Measurements from ENCODE around the gene ID2. TPM values are rescaled to one million over a fixed set of nuclear protein-coding genes. Genes with fewer than 3 reads are reported as not detected.

Gene ID2
- total RNA-seq, 1 experiment from 2014 or later = 77.8 TPM

DNA sequence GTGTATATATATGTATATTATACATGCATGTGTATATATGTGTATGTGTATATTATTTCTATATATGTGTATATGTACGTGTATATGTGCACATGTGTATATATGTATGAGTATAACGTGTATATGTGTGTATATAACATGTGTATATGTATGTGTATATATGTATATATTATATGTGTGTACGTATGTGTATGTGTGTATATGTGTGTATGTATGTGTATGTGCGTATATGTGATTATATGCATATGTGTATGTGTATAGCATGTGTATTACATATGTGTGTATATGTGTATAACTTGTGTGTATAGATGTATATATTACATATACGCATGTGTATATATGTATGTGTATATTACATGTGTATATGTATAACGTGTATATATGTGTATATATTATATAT, 32.1 kb upstream of the ID2 start:
- no TSS peak for BruUV-seq (replicated peaks)

DNA sequence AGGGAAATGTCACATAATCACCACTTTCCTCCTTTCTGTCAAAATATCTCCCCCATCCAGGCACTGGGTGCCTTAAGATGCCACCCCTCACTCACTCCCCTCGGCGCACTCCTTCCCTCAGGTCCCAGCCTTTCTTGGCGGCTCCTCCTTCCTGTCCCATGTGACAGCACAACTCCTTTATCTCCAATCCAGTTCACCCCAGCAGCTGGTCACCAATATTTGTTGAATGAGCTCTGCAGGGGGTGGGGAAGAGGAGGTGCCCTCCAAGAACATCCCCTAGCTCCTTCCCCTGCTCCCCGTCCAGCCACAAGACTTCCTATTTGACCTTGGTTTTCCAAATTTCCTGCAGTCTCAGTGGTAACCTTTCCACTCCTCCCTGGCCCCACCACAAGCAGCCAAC, 31.6 kb upstream of the ID2 start:
- no TSS peak for BruUV-seq (replicated peaks)
- no peak for TF ChIP-seq CTCF (IDR thresholded peaks at IDR 0.05; ENCODE audit: unreplicated experiment)

More for the DNA sequence above, 32.1 kb upstream of the ID2 start:
- Mint-ChIP-seq H3K36me3 (ENCODE audit: insufficient read depth, unreplicated experiment) (no peaks in the 10 kb centered on the region), H3K27me3 (ENCODE audit: unreplicated experiment) (no peaks in the 10 kb centered on the region), H3K4me1 (ENCODE audit: low read depth, unreplicated experiment) (peaks cover 10% of the 10 kb centered on the region), H3K4me3 (ENCODE audit: low read depth, unreplicated experiment) (no peak overlapping the region), H3K9me3 (ENCODE audit: low read depth, unreplicated experiment) (no peaks in the 10 kb centered on the region), H3K27ac (ENCODE audit: unreplicated experiment) (no peak overlapping the region)
- DNase-seq = no peak
- no peak for TF ChIP-seq CTCF (IDR thresholded peaks at IDR 0.05; ENCODE audit: unreplicated experiment)
- intact Hi-C loops (cut with micrococcal nuclease; ENCODE audit: unreplicated experiment) = no loop called here
- CTCF ChIA-PET = no interaction called here

DNA sequence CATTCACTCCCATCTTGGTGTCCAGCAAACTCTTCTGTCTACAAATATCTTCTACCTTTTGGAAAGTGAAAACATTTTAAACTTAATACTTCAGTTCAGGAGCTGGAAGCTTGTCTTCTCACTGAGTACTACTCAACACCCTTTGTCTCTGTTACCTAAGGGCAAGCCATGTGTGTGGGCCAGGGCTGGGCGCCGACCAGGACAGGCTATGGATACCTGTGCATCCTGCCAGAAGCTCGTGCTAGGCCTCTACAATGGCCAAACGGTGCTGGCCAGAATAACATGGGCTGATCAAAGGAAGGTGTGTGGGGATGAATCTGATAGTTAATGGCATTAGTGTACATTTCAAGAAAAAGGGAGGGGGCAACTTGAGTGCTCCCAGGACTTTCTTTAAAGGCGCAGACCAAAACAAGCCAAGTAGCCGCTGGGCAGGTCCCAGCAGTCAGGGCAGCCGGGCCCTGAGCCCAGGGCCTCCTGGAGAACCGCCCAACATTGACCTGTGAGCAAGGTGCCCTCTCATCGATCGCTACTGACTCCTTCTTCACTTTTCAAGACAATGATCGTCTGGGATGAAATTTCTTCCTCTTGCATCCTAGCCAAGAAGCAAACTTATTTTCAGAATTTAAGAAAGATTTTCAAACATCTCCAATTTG, 29.0 kb upstream of the ID2 start:
- no TSS peak for BruUV-seq (replicated peaks)
- no peak overlapping the region for H3K4me3 Mint-ChIP-seq (ENCODE audit: low read depth, unreplicated experiment)
- no peak overlapping the region for H3K27ac Mint-ChIP-seq (ENCODE audit: unreplicated experiment)
- peaks cover 10% of the 10 kb centered on the region for H3K4me1 Mint-ChIP-seq (ENCODE audit: low read depth, unreplicated experiment)
- peak; percentile 34 for DNase-seq
- CTCF ChIA-PET = interaction anchor here (0.6 kb wide), 1 partner anchor 67 kb away, joined by 4 read pairs; no protein-coding TSS in a partner anchor
- no peak for TF ChIP-seq CTCF (IDR thresholded peaks at IDR 0.05; ENCODE audit: unreplicated experiment)
- H3K27me3 Mint-ChIP-seq (ENCODE audit: unreplicated experiment) = no peaks in the 10 kb centered on the region
- no peaks in the 10 kb centered on the region for H3K9me3 Mint-ChIP-seq (ENCODE audit: low read depth, unreplicated experiment)
- intact Hi-C loops (cut with micrococcal nuclease; ENCODE audit: unreplicated experiment) = no loop called here
- H3K36me3 Mint-ChIP-seq (ENCODE audit: insufficient read depth, unreplicated experiment) = no peaks in the 10 kb centered on the region

More for the DNA sequence above, 31.6 kb upstream of the ID2 start:
- H3K9me3 Mint-ChIP-seq (ENCODE audit: low read depth, unreplicated experiment) = no peaks in the 10 kb centered on the region
- no peaks in the 10 kb centered on the region for H3K36me3 Mint-ChIP-seq (ENCODE audit: insufficient read depth, unreplicated experiment)
- CTCF ChIA-PET = no interaction called here
- H3K4me3 Mint-ChIP-seq (ENCODE audit: low read depth, unreplicated experiment) = no peak overlapping the region
- intact Hi-C loops (cut with micrococcal nuclease; ENCODE audit: unreplicated experiment) = no loop called here
- no peak overlapping the region for H3K27ac Mint-ChIP-seq (ENCODE audit: unreplicated experiment)
- H3K4me1 Mint-ChIP-seq (ENCODE audit: low read depth, unreplicated experiment) = peaks cover 10% of the 10 kb centered on the region
- no peaks in the 10 kb centered on the region for H3K27me3 Mint-ChIP-seq (ENCODE audit: unreplicated experiment)
- no peak for DNase-seq

DNA sequence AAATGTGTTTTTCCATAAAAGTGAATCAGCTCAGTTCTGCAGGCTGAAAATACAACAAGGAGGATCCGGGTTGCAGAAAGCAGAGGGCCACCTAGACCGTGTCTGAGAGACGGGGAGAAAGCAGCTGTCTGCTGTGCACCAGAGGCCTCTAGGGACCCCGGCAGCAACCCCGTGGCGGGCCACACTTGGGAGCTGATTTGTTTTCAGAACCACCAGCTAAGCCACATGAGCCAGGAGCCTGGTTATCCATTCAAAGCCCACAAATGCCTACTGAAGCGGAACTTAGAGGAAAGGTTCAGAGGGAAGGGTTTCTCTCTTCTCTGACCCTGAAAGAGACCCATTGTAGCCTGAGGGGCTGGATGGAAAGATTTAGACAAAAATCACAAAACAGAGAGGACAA, 28.4 kb upstream of the ID2 start:
- Mint-ChIP-seq H3K27ac (ENCODE audit: unreplicated experiment) (no peak overlapping the region), H3K4me1 (ENCODE audit: low read depth, unreplicated experiment) (peaks cover 10% of the 10 kb centered on the region), H3K9me3 (ENCODE audit: low read depth, unreplicated experiment) (no peaks in the 10 kb centered on the region), H3K4me3 (ENCODE audit: low read depth, unreplicated experiment) (no peak overlapping the region), H3K36me3 (ENCODE audit: insufficient read depth, unreplicated experiment) (no peaks in the 10 kb centered on the region), H3K27me3 (ENCODE audit: unreplicated experiment) (no peaks in the 10 kb centered on the region)
- intact Hi-C loops (cut with micrococcal nuclease; ENCODE audit: unreplicated experiment) = no loop called here
- DNase-seq = no peak
- TF ChIP-seq CTCF (IDR thresholded peaks at IDR 0.05; ENCODE audit: unreplicated experiment) = no peak
- no TSS peak for BruUV-seq (replicated peaks)
- CTCF ChIA-PET = no interaction called here

Measured in Calu3 (cell line).